HG03378 (cell line): ENCODE results near the gene TBCEL.

Source experiments
- ATAC-seq: cut with Tn5 transposase; IDR thresholded peaks from one replicate; pipeline ENCODE4 v1.9.1; 2021; ENCODE audit warnings: mild to moderate bottlenecking, moderate library complexity; ENCODE audit not compliant: unreplicated experiment

TBCEL gene

GRCh38 chr11:121058941-121059340, 35.0 kb downstream of the TBCEL start:
- no peak for ATAC-seq

- peak; percentile 97 for ATAC-seq
Observed at GRCh38 chr11:121059605-121060004, 35.7 kb downstream of the TBCEL start.

GRCh38 chr11:121063728-121064127, 39.8 kb downstream of the TBCEL start:
- ATAC-seq: no peak

GRCh38 chr11:121066623-121067022, 42.7 kb downstream of the TBCEL start:
- ATAC-seq: no peak

GRCh38 chr11:121067026-121067425, 43.1 kb downstream of the TBCEL start:
- no peak for ATAC-seq

GRCh38 chr11:121067453-121067852, 43.6 kb downstream of the TBCEL start:
- ATAC-seq: no peak

- ATAC-seq: no peak
Observed at GRCh38 chr11:121067962-121068647, 44.2 kb downstream of the TBCEL start.

- no peak for ATAC-seq
Observed at GRCh38 chr11:121068787-121069186, 44.9 kb downstream of the TBCEL start.

GRCh38 chr11:121070951-121071845, 47.3 kb downstream of the TBCEL start:
- no peak for ATAC-seq

GRCh38 chr11:121071846-121072450, 48.0 kb downstream of the TBCEL start:
- no peak for ATAC-seq

GRCh38 chr11:121081321-121081720, 57.4 kb downstream of the TBCEL start:
- ATAC-seq: no peak

GRCh38 chr11:121082219-121082618, 58.3 kb downstream of the TBCEL start:
- ATAC-seq: no peak

GRCh38 chr11:121082670-121083069, 58.8 kb downstream of the TBCEL start:
- no peak for ATAC-seq

- no peak for ATAC-seq
Observed at GRCh38 chr11:121086866-121087265, 63.0 kb downstream of the TBCEL start.

GRCh38 chr11:121089566-121089965, 65.7 kb downstream of the TBCEL start:
- no peak for ATAC-seq

- no peak for ATAC-seq
Observed at GRCh38 chr11:121090145-121090721, 66.3 kb downstream of the TBCEL start.

- ATAC-seq: no peak
Observed at GRCh38 chr11:121091492-121092152, 67.7 kb downstream of the TBCEL start.

- ATAC-seq: no peak
Observed at GRCh38 chr11:121095561-121095960, 71.7 kb downstream of the TBCEL start.

GRCh38 chr11:121099364-121099763, 75.5 kb downstream of the TBCEL start:
- ATAC-seq: no peak

GRCh38 chr11:121099885-121100284, 76.0 kb downstream of the TBCEL start:
- ATAC-seq: no peak

- ATAC-seq: no peak
Observed at GRCh38 chr11:121100943-121101342, 77.0 kb downstream of the TBCEL start, which contains the start of gene TECTA. Gene TECTA, plus strand, starts transcription at chr11:121101243. Its CDS starts 1,423 bp downstream, at chr11:121102666.
